Stimulated activated memory B cell treated with anti-CD40 and anti-IgM and Interleukin-4, amounts not matched to agents 10 μg/mL and 1 μg/mL and 100 μg/mL, for 72 hours (primary cell): ENCODE measurements around the gene LRP8.

Experiments used
- ATAC-seq: fragments of 150-1000 bp; cut with Tn5 transposase; 2 replicates; pipeline ENCODE4 v1.10.0; 2021
- H3K27ac Mint-ChIP-seq: one replicate; pipeline ENCODE4 v1.8.0; 2022; ENCODE audit warnings: mild to moderate bottlenecking, mixed read lengths
- H3K27me3 Mint-ChIP-seq: one replicate; pipeline ENCODE4 v1.8.0; 2022; ENCODE audit warnings: mixed read lengths
- H3K36me3 Mint-ChIP-seq: one replicate; pipeline ENCODE4 v1.8.0; 2022; ENCODE audit warnings: mixed read lengths
- H3K4me1 Mint-ChIP-seq: one replicate; pipeline ENCODE4 v1.8.0; 2022; ENCODE audit warnings: mixed read lengths
- H3K4me3 Mint-ChIP-seq: one replicate; pipeline ENCODE4 v1.8.0; 2022; ENCODE audit warnings: mild to moderate bottlenecking, moderate library complexity, mixed read lengths
- H3K9me3 Mint-ChIP-seq: one replicate; pipeline ENCODE4 v1.8.0; 2022; ENCODE audit warnings: mixed read lengths

LRP8 gene

GRCh38 chr1:53266038-53266437, 61.8 kb downstream of the LRP8 start:
- peaks cover 17% of the 10 kb centered on the region for H3K4me1 Mint-ChIP-seq
- H3K27me3 Mint-ChIP-seq: no peaks in the 10 kb centered on the region
- H3K4me3 Mint-ChIP-seq: no peak overlapping the region
- peaks cover 75% of the 10 kb centered on the region for H3K36me3 Mint-ChIP-seq
- H3K9me3 Mint-ChIP-seq: no peaks in the 10 kb centered on the region
- ATAC-seq: no peak
- H3K27ac Mint-ChIP-seq: no peak overlapping the region

GRCh38 chr1:53265581-53265980, 62.3 kb downstream of the LRP8 start:
- peaks cover 80% of the 10 kb centered on the region for H3K36me3 Mint-ChIP-seq
- ATAC-seq: no peak

GRCh38 chr1:53264048-53264447, 63.8 kb downstream of the LRP8 start:
- Mint-ChIP-seq H3K27me3 (no peaks in the 10 kb centered on the region), H3K4me3 (no peak overlapping the region), H3K9me3 (no peaks in the 10 kb centered on the region), H3K27ac (no peak overlapping the region), H3K36me3 (peaks cover 77% of the 10 kb centered on the region), H3K4me1 (peaks cover 14% of the 10 kb centered on the region)
- no peak for ATAC-seq

More at GRCh38 chr1:53265581-53265980, 62.3 kb downstream of the LRP8 start:
- peaks cover 16% of the 10 kb centered on the region for H3K4me1 Mint-ChIP-seq
- H3K27me3 Mint-ChIP-seq: no peaks in the 10 kb centered on the region
- no peak overlapping the region for H3K4me3 Mint-ChIP-seq
- no peak overlapping the region for H3K27ac Mint-ChIP-seq
- no peaks in the 10 kb centered on the region for H3K9me3 Mint-ChIP-seq

DNA sequence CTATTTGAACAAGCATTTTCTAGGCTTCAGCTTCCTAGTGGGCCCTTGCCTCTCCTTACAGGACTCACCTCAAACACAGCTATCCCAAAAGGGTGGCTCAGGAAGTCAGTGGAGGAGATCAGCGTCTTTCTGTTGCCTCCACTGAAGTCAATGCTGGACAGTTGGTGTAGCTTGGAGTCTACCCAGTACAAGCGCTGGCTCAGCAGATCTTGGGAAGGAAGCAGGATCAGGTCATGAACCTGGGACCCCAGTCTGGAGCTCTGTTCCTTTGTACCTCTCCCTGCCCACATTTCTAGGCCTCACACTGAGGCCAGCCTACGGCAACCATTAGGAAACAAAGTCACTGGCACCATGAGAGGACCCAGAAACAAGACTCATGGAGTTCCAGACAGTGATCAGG, 65.9 kb downstream of the LRP8 start:
- H3K36me3 Mint-ChIP-seq: peaks cover 83% of the 10 kb centered on the region
- H3K9me3 Mint-ChIP-seq: no peaks in the 10 kb centered on the region
- no peak for ATAC-seq
- no peak overlapping the region for H3K27ac Mint-ChIP-seq
- no peaks in the 10 kb centered on the region for H3K27me3 Mint-ChIP-seq
- peaks cover 14% of the 10 kb centered on the region for H3K4me1 Mint-ChIP-seq
- H3K4me3 Mint-ChIP-seq: no peak overlapping the region

DNA sequence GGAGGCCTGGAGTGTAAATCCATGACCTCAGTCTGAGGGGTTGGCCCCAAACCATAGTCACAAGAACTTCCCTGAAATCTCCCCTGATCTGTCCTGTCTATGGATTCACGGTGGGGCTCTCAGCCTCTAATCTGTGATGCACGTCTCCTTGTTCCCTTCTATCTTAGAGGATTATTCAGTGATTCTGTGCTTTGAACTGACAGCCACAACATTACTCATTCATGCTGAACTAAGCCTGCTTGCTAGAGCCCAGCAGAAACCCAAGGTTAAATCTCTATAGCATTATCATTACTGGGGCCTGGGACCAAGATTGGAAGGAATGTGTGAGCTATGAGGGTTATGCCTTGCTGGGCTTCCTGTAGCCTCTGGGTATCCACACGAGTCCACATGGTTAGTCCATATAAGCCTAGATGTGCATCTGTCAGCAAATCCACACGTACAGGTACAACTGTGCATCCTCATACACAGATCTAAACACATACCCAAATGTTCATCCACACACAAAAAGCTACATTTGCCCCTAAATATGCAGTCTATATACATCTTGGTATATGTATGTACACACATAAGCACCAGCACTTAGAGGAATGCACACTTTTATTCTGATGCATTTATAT, 67.1 kb downstream of the LRP8 start:
- ATAC-seq: no peak
- Mint-ChIP-seq H3K36me3 (peaks cover 81% of the 10 kb centered on the region), H3K27ac (peak overlapping the region; percentile 31), H3K9me3 (no peaks in the 10 kb centered on the region), H3K4me1 (peaks cover 14% of the 10 kb centered on the region), H3K27me3 (no peaks in the 10 kb centered on the region), H3K4me3 (no peak overlapping the region)

- Mint-ChIP-seq H3K36me3 (peaks cover 73% of the 10 kb centered on the region), H3K27me3 (no peaks in the 10 kb centered on the region), H3K27ac (peak overlapping the region; percentile 31), H3K4me3 (no peak overlapping the region), H3K9me3 (no peaks in the 10 kb centered on the region), H3K4me1 (peaks cover 14% of the 10 kb centered on the region)
- peak; percentile 71 for ATAC-seq
These were observed 67.9 kb downstream of the LRP8 start for GRCh38 chr1:53259932-53260331.

- H3K27me3 Mint-ChIP-seq: no peaks in the 10 kb centered on the region
- H3K27ac Mint-ChIP-seq: peak overlapping the region; percentile 9
- H3K4me3 Mint-ChIP-seq: no peak overlapping the region
- ATAC-seq: no peak
- no peaks in the 10 kb centered on the region for H3K9me3 Mint-ChIP-seq
- H3K4me1 Mint-ChIP-seq: peaks cover 14% of the 10 kb centered on the region
- H3K36me3 Mint-ChIP-seq: peaks cover 74% of the 10 kb centered on the region
These were observed 69.7 kb downstream of the LRP8 start for GRCh38 chr1:53258216-53258615.

DNA sequence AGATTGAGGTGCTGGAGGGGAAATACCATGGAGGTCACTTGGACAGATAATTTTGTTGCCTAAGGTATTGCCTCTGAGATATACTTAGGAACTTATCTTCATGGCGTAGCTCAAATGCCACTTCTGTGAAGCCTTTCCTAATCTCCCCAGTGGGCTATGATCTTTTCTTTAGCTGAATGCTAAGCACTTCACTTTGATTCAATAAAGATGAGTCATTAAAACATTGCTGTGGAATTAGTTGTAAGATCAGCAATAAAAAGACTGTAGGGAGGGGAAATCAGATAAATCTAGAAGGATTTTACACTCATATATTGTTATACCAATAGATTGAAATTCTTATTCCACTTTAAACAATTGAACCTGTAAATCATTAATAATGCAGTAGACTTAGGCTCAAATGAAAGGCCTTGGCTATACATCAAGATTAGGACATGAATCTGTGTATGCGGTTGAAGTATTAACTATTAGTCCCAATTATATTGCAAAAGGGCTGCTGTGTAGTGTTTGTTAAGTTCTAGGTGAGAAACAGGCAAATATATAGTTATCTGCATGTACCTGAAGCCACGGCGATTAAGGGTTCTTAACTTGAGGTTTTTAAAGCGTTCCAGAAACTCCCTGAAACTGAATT, 70.3 kb downstream of the LRP8 start:
- peaks cover 14% of the 10 kb centered on the region for H3K4me1 Mint-ChIP-seq

GRCh38 chr1:53256511-53257453, 71.1 kb downstream of the LRP8 start:
- Mint-ChIP-seq H3K27ac (no peak overlapping the region), H3K36me3 (peaks cover 71% of the 10 kb centered on the region), H3K27me3 (no peaks in the 10 kb centered on the region), H3K4me1 (peaks cover 14% of the 10 kb centered on the region), H3K4me3 (no peak overlapping the region), H3K9me3 (no peaks in the 10 kb centered on the region)
- no peak for ATAC-seq

More for the DNA sequence above, 70.3 kb downstream of the LRP8 start:
- no peaks in the 10 kb centered on the region for H3K9me3 Mint-ChIP-seq
- H3K36me3 Mint-ChIP-seq: peaks cover 72% of the 10 kb centered on the region
- no peak overlapping the region for H3K4me3 Mint-ChIP-seq
- ATAC-seq: no peak
- H3K27ac Mint-ChIP-seq: peak overlapping the region; percentile 9
- H3K27me3 Mint-ChIP-seq: no peaks in the 10 kb centered on the region

DNA sequence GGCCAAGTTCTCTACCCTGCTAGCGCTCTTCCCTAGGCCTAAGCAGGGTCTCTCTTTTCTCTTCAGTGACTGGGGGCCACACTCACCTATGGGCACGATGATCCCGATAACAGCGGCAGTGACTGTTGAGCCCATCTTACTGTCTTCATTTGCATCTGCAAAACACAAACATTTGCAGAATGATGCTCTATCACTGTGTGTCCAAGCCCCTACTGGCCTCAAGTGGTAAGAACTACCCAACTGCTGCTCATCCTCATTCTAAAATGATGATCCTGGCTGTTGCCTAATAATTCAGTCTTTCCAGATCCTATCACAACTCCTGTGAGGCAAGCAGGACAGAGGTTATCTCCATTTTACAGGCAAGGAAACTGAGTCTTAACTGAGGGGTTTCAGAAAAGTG, 72.8 kb downstream of the LRP8 start:
- H3K4me3 Mint-ChIP-seq: no peak overlapping the region
- H3K4me1 Mint-ChIP-seq: peaks cover 5% of the 10 kb centered on the region
- H3K36me3 Mint-ChIP-seq: peaks cover 73% of the 10 kb centered on the region
- H3K27me3 Mint-ChIP-seq: no peaks in the 10 kb centered on the region
- H3K9me3 Mint-ChIP-seq: no peaks in the 10 kb centered on the region
- no peak for ATAC-seq
- no peak overlapping the region for H3K27ac Mint-ChIP-seq

DNA sequence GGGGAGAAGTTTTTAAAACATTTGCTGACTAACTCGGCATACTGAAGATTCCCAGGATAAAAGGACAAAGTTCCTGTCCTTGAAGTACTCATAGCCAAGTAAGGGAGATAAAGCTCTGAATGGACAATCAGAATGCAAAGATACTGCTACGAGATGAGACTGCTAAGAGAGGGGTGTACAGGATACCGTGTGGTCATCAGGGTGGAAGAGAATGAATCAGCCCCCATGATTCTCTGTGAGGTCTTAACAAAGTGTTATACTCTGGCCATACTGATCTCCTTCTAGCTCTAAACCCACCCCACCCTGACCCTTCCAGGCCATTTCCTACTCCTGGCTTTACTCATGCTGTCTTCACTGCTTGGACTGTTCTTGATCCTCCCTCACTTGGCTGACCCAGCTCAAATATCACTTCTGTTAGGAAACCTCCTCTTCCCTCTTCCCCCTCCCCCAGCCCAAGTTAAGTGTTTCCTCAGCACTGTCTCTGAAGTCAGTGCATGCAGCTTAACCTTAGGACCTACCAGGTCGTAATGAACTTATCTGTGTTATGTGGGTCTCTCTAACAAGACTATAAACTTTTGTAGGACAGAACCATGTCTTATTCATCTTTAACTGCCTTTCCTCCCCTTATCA, 73.7 kb downstream of the LRP8 start:
- no peak for ATAC-seq
- peaks cover 75% of the 10 kb centered on the region for H3K36me3 Mint-ChIP-seq
- H3K9me3 Mint-ChIP-seq: no peaks in the 10 kb centered on the region
- H3K27me3 Mint-ChIP-seq: no peaks in the 10 kb centered on the region
- no peaks in the 10 kb centered on the region for H3K4me1 Mint-ChIP-seq
- H3K27ac Mint-ChIP-seq: no peak overlapping the region
- H3K4me3 Mint-ChIP-seq: no peak overlapping the region

DNA sequence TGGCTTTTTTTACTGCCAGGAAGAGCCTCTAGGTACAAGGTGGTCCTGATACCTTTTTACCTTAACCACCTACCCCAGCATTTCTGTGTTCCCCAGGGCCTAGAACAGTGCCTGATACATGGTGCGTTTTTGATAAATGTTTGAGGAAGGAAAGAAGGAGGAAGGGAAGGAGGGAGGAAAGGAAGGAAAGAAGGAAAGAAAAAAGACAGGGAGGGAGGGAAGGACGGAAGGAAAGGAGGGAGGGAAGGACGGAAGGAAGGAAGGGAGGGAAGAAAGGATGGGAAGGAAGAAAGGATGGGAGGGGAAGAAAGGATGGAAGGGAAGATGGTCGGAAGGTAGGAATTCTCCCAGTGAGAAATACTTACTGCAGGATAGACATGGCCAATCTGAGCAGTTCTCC, 77.5 kb downstream of the LRP8 start:
- Mint-ChIP-seq H3K36me3 (peaks cover 73% of the 10 kb centered on the region), H3K27me3 (no peaks in the 10 kb centered on the region), H3K9me3 (no peaks in the 10 kb centered on the region), H3K4me1 (peaks cover 23% of the 10 kb centered on the region), H3K27ac (no peak overlapping the region), H3K4me3 (no peak overlapping the region)
- ATAC-seq: no peak

- Mint-ChIP-seq H3K4me3 (no peak overlapping the region), H3K9me3 (no peaks in the 10 kb centered on the region), H3K4me1 (peaks cover 27% of the 10 kb centered on the region), H3K27ac (no peak overlapping the region), H3K36me3 (peaks cover 77% of the 10 kb centered on the region), H3K27me3 (no peaks in the 10 kb centered on the region)
- no peak for ATAC-seq
These were observed 78.2 kb downstream of the LRP8 start for GRCh38 chr1:53249706-53250105.

DNA sequence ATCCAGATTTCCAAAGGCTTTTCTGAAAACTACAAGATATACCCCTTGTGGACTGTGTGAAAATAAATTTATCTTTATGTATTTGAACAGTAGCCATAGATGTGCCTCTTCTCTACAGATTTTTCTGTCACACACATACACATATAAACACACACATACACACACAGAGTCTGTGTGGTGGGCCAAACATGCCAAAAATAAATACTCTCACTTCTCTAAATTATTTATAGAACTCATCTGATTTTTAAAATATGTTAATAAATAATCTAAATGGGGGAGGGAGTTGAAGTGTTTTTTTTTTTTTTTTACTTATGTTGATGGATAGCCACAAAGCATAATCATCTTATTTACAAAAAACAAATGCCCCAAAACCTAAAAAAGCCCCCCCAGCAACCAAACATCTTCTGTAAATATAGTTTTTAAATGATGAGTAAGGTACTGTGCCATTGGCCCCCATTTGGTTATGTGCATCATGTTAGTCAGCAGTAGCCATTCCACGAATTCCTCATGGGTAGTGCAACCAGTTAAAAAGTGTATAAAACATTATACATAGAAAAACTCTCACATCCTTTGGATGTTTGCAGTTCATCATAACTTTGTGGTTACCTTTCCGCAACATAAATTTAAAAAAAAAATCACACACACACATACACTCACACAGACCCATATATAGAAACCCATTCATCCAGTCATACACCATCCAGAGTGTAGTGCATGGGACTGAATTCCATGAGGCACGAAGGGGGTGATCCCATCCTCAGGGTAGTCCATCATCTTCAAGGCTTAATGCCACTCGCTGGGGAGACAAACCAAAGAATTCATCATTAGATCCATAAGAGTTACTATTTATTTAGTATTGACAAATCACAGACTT, 81.4 kb downstream of the LRP8 start:
- no peaks in the 10 kb centered on the region for H3K9me3 Mint-ChIP-seq
- no peak overlapping the region for H3K4me3 Mint-ChIP-seq
- H3K27ac Mint-ChIP-seq: no peak overlapping the region
- no peaks in the 10 kb centered on the region for H3K27me3 Mint-ChIP-seq
- H3K4me1 Mint-ChIP-seq: peaks cover 27% of the 10 kb centered on the region
- H3K36me3 Mint-ChIP-seq: peaks cover 56% of the 10 kb centered on the region
- ATAC-seq: no peak
